Epithelial cell of umbilical artery (primary cell): ENCODE measurements around the gene BORCS8. TPM values are rescaled to one million over a fixed set of nuclear protein-coding genes. Genes with fewer than 3 reads are reported as not detected.

Source experiments
- total RNA-seq: library from RNA; depleted of rRNA; stranded (reverse); fragments of >200 nt; gene quantifications from 2 replicates; pipeline ENCODE4 v1.2.3, GENCODE V29; 2014

The BORCS8 gene
- 14.9 and 18.7 TPM in 2 replicates for total RNA-seq

GRCh38 chr19:19192078-19192882, at the start of gene BORCS8, which contains the start of gene RFXANK:
TSS of gene BORCS8 (minus strand) at chr19:19192152. CDS start at chr19:19192117, 35 bp downstream.
TSS of gene RFXANK (plus strand) at chr19:19192258. CDS start at chr19:19193947, 1,689 bp downstream.

GRCh38 chr19:19211499-19212420, 19.8 kb upstream of the BORCS8 start, which contains the start of gene NCAN:
TSS of gene NCAN (plus strand) at chr19:19211958. CDS start at chr19:19216954, 4,996 bp downstream.

GRCh38 chr19:19203012-19203856, 11.3 kb upstream of the BORCS8 start, which contains the start of gene NR2C2AP:
TSS of gene NR2C2AP (minus strand) at chr19:19203414. CDS start at chr19:19203060, 354 bp downstream.

GRCh38 chr19:19170053-19170872, 21.7 kb downstream of the BORCS8 start, which contains the start of gene MEF2B:
TSS of gene MEF2B (minus strand) at chr19:19170263. CDS start at chr19:19150735, 19,528 bp downstream.

GRCh38 chr19:19138109-19138981, 53.6 kb downstream of the BORCS8 start, which contains the start of gene TMEM161A:
TSS of gene TMEM161A (minus strand) at chr19:19138478. CDS start at chr19:19138428, 50 bp downstream.

Other genes starting within 250 kb of the BORCS8 start
- gene SUGP2, start 158.6 kb downstream of the BORCS8 start, total RNA-seq = 15.3 and 28.9 TPM in 2 replicates
- 45.5 and 53.0 TPM in 2 replicates for gene ARMC6, start 158.5 kb downstream of the BORCS8 start, total RNA-seq
- 2.3 and 2.9 TPM in 2 replicates for gene SLC25A42, start 128.2 kb downstream of the BORCS8 start, total RNA-seq
- gene TMEM161A, start 53.7 kb downstream of the BORCS8 start, total RNA-seq = 26.0 and 28.0 TPM in 2 replicates
- 0.32 TPM in 1 of 2 replicates, not detected in the other for gene MEF2B, start 21.9 kb downstream of the BORCS8 start, total RNA-seq
- gene RFXANK, start 106 bp upstream of the BORCS8 start, total RNA-seq = 77.2 and 88.4 TPM in 2 replicates
- 12.0 and 17.9 TPM in 2 replicates for gene NR2C2AP, start 11.3 kb upstream of the BORCS8 start, total RNA-seq
- gene NCAN, start 19.8 kb upstream of the BORCS8 start, total RNA-seq = under 0.01 TPM in 1 of 2 replicates, not detected in the other
- gene TM6SF2, start 81.1 kb upstream of the BORCS8 start, total RNA-seq = under 0.01 TPM in 1 of 2 replicates, not detected in the other
- 15.6 and 20.1 TPM in 2 replicates for gene SUGP1, start 128.4 kb upstream of the BORCS8 start, total RNA-seq
- 24.7 and 27.4 TPM in 2 replicates for gene MAU2, start 128.7 kb upstream of the BORCS8 start, total RNA-seq
- gene GATAD2A, start 213.5 kb upstream of the BORCS8 start, total RNA-seq = 46.8 and 51.0 TPM in 2 replicates